Gastroesophageal sphincter (tissue), 4 donors: ENCODE data around the gene ZNF575. TPM values are rescaled to one million over a fixed set of nuclear protein-coding genes. Genes with fewer than 3 reads are reported as not detected.
A peak's percentile ranks its signal among the peaks of the same experiment; 100 is the strongest.

Experiments used
- ATAC-seq: fragments of 150-250 bp; one replicate; pipeline ENCODE4 v1.9.1; 2016; ENCODE audit warnings: mild to moderate bottlenecking, moderate library complexity
- H3K27ac ChIP-seq, 4 donors: fragments of 200-600 bp; sonication (generic) in 3 of 4; 1 replicate in 3 of 4; 2 replicates in 1 of 4; pipeline ENCODE4 v1.5.1; 2016 to 2019
- H3K27me3 ChIP-seq: fragments of 200-600 bp; sonication (generic); one replicate; pipeline ENCODE4 v1.5.1; 2019
- H3K36me3 ChIP-seq, 2 donors: fragments of 200-600 bp; sonication (generic); one replicate each; pipeline ENCODE4 v1.5.1; 2019; ENCODE audit warnings: control low read depth in 1 of 2
- H3K4me1 ChIP-seq, 3 donors: fragments of 200-600 bp; sonication (generic); 1 replicate in 2 of 3; 2 replicates in 1 of 3; pipeline ENCODE4 v1.5.1; 2016 to 2019; ENCODE audit warnings: control low read depth in 2 of 3
- H3K4me3 ChIP-seq, 2 donors: fragments of 200-600 bp; sonication (generic); one replicate each; pipeline ENCODE4 v1.5.1; 2019; ENCODE audit warnings: mild to moderate bottlenecking in 1 of 2, moderate library complexity in 1 of 2
- H3K9me3 ChIP-seq, 3 donors: fragments of 200-600 bp; sonication (generic); one replicate each; pipeline ENCODE4 v1.5.1; 2017 to 2019; ENCODE audit warnings: control low read depth in 2 of 3
- EP300 ChIP-seq: sonication (generic); formaldehyde crosslinking; IDR thresholded peaks from one replicate; pipeline ENCODE4 v1.6.1; 2017; ENCODE audit warnings: antibody characterized with exemption, mild to moderate bottlenecking
- POLR2A ChIP-seq, 2 donors: fragments of 450-650 bp; IDR thresholded peaks; one replicate each; pipeline ENCODE4 v1.6.1; 2017; ENCODE audit warnings: antibody characterized with exemption in 2 of 2, mild to moderate bottlenecking in 2 of 2, moderate library complexity in 1 of 2
- POLR2AphosphoS5 ChIP-seq: sonication (generic); formaldehyde crosslinking; IDR thresholded peaks from one replicate; pipeline ENCODE4 v1.6.1; 2017; ENCODE audit warnings: antibody characterized with exemption
- WGBS, 2 donors: methylation state at CpG; one replicate each; pipeline ENCODE4 v1.1.5; 2018; ENCODE audit warnings: low coverage in 1 of 2; 5-methylcytosine and 5-hydroxymethylcytosine counted together
- total RNA-seq, 4 donors: library from RNA; depleted of rRNA; stranded (reverse); fragments of >200 nt; gene quantifications; one replicate each; pipeline ENCODE4 v1.1.0, GENCODE V29; 2016
- TF ChIP-seq, protein P1 (sequence below), 4 experiments: fragments of 200-600 bp in 2 of 4; fragments of 450-650 bp in 2 of 4; sonication (generic) in 1 of 4; IDR thresholded peaks; one replicate each; pipeline ENCODE4 v1.5.1; 2017 to 2019; ENCODE audit warnings: antibody characterized with exemption in 4 of 4, mild to moderate bottlenecking in 2 of 4, moderate library complexity in 2 of 4

The ZNF575 gene
- total RNA-seq, 4 donors from 2014 or later: 0.66 to 3.3 TPM; not detected in 2

DNA sequence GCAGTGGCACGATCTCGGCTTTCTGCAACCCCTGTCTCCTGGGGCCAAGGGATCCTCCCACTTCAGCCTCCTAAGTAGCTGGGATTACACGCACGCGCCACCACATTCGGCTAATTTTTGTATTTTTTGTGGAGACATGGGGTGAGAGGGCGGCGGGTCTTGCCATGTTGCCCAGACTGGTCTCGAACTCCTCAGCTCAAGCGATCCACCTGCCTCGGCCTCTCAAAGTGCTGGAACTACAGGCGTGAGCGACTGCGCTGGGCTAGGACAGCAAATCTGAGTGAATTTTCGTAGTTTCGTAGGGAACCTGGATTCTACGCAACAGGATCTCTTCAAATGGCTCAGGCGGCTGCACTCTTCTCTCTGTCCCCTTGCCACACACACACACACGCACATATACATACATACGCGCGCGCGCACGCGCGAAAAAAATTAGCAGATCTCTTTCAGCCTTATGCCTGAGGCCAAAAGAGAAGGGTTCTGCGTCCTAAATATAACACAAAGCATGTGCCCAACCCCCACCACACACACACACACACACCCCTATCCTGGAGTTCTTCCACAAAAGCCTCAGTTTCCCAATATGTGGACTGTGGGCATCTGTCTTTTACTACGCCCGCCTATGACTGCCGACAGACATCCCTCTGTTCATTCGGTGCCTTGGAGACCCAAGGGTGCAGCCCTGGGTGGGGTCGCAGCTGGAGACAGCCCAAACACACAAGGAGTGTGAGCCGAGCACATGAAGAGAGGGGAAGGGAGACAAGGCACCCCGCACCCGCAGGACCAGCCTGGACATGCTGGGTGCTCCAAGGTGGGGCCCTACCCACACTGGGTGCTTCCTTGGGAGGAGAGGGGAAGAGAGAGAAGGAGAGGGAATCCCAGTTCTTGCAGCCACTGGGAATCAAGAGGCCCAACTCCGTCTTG is 43.2 kb downstream of the ZNF575 start:
- TF ChIP-seq POLR2AphosphoS5 (no peak), POLR2A (IDR thresholded peaks at IDR 0.05) (no peak), EP300 (no peak)
- TF ChIP-seq, protein P1, sequence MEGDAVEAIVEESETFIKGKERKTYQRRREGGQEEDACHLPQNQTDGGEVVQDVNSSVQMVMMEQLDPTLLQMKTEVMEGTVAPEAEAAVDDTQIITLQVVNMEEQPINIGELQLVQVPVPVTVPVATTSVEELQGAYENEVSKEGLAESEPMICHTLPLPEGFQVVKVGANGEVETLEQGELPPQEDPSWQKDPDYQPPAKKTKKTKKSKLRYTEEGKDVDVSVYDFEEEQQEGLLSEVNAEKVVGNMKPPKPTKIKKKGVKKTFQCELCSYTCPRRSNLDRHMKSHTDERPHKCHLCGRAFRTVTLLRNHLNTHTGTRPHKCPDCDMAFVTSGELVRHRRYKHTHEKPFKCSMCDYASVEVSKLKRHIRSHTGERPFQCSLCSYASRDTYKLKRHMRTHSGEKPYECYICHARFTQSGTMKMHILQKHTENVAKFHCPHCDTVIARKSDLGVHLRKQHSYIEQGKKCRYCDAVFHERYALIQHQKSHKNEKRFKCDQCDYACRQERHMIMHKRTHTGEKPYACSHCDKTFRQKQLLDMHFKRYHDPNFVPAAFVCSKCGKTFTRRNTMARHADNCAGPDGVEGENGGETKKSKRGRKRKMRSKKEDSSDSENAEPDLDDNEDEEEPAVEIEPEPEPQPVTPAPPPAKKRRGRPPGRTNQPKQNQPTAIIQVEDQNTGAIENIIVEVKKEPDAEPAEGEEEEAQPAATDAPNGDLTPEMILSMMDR (IDR thresholded peaks at IDR 0.05): no peak
- Histone ChIP-seq H3K4me1 (peaks cover 0 to 53% (median 6%) of the 10 kb centered on the region in 3 donors), H3K4me3 (peak overlapping the region; percentile 83 to 99), H3K27me3 (no peaks in the 10 kb centered on the region), H3K9me3 (no peaks in the 10 kb centered on the region), H3K27ac (peak overlapping the region; percentile 80 to 88 (median 84)), H3K36me3 (peaks cover 0 to 23% of the 10 kb centered on the region in 2 donors)
- 59 to 76% methylated on average over 15 to 28 of the region's 37 CpGs for WGBS, 2 donors
- ATAC-seq: peak; percentile 1

DNA sequence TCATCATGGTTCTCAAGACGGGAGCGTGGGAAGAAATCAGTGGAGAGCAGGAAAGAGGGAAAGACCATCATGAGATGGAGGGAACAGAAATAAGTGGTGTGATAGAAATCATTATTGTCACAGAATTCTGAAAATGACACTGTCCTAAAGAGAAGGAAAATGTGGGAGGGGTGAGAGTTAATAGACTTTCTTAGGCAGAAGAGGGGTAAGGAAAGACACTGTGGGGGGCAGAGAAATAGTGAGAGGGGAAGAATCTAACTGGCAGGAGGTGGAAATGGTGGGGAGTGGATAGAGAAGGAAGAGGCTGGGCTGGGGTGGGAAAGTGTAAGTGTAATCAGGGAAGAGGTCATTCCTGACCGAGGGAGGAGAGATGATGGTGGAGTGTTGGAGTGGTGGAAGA is 45.8 kb downstream of the ZNF575 start:
- no peak overlapping the region for H3K27ac ChIP-seq
- WGBS, 2 donors: 74 to 85% methylated on average over 3 of the region's 3 CpGs
- no peak for ATAC-seq

GRCh38 chr19:43581467-43581866 is 48.5 kb downstream of the ZNF575 start:
- H3K27ac ChIP-seq: peak overlapping the region in 3 of 4 donors; percentile 64 to 81 (median 75)
- 43 to 60% methylated on average over 1 to 4 of the region's 7 CpGs for WGBS, 2 donors
- H3K27me3 ChIP-seq: no peaks in the 10 kb centered on the region
- TF ChIP-seq POLR2AphosphoS5: no peak
- TF ChIP-seq, protein P1 (IDR thresholded peaks at IDR 0.05): no peak
- TF ChIP-seq POLR2A (IDR thresholded peaks at IDR 0.05): no peak
- TF ChIP-seq EP300: no peak
- ATAC-seq: no peak
- no peaks in the 10 kb centered on the region for H3K9me3 ChIP-seq
- peaks cover 0 to 28% (median 6%) of the 10 kb centered on the region in 3 donors for H3K4me1 ChIP-seq
- peaks cover 0 to 10% of the 10 kb centered on the region in 2 donors for H3K36me3 ChIP-seq
- peak overlapping the region in 1 of 2 donors; percentile 54 for H3K4me3 ChIP-seq

More for the DNA sequence above, 45.8 kb downstream of the ZNF575 start:
- Histone ChIP-seq H3K4me3 (no peak overlapping the region), H3K9me3 (no peaks in the 10 kb centered on the region), H3K27me3 (no peaks in the 10 kb centered on the region), H3K4me1 (peaks cover 0 to 49% (median 10%) of the 10 kb centered on the region in 3 donors), H3K36me3 (peaks cover 0 to under 1% of the 10 kb centered on the region in 2 donors)
- no peak for TF ChIP-seq POLR2AphosphoS5
- TF ChIP-seq, protein P1 (IDR thresholded peaks at IDR 0.05): no peak
- TF ChIP-seq POLR2A (IDR thresholded peaks at IDR 0.05): no peak
- no peak for TF ChIP-seq EP300

- no peak for TF ChIP-seq POLR2A (IDR thresholded peaks at IDR 0.05)
- no peak for TF ChIP-seq POLR2AphosphoS5
- TF ChIP-seq EP300: no peak
- TF ChIP-seq, protein P1 (IDR thresholded peaks at IDR 0.05): no peak
- no peak overlapping the region for H3K27ac ChIP-seq
- no peaks in the 10 kb centered on the region for H3K27me3 ChIP-seq
- H3K4me1 ChIP-seq: peaks cover 0 to 28% (median 6%) of the 10 kb centered on the region in 3 donors
- H3K9me3 ChIP-seq: no peaks in the 10 kb centered on the region
- ATAC-seq: no peak
- no peak overlapping the region for H3K4me3 ChIP-seq
- WGBS, 2 donors: 77 to 100% methylated on average over 1 of the region's 2 CpGs
- peaks cover 0 to 17% of the 10 kb centered on the region in 2 donors for H3K36me3 ChIP-seq
Measured at GRCh38 chr19:43582495-43582894, 49.5 kb downstream of the ZNF575 start.
